Endothelial cell of umbilical vein (primary cell): ENCODE results near the gene PKNOX2. TPM values are rescaled to one million over a fixed set of nuclear protein-coding genes. Genes with fewer than 3 reads are reported as not detected.

Experiments
- BruUV-seq: library from RNA; stranded (reverse); fragments of 400-500 nt; replicated peaks from 2 replicates; lab custom pipeline; 2021; lab: Mats Ljungman, UMichigan
- CTCF ChIA-PET: fragments of 300-600, 350-600 bp; sonication (Branson Sonifier 250); formaldehyde crosslinking; loops from one replicate; lab custom pipeline; 2021; ENCODE audit warnings: antibody characterized with exemption, inconsistent platforms; lab: Charles Lee
- POLR2A ChIA-PET: fragments of 300-600, 350-600 bp; sonication (Branson Sonifier 250); formaldehyde crosslinking; loops from one replicate; lab custom pipeline; 2021; ENCODE audit warnings: antibody characterized with exemption, inconsistent platforms; lab: Charles Lee
- DNase-seq: peaks from one replicate; pipeline ENCODE4 v3.0.0-alpha.2; 2011; ENCODE audit warnings: low read depth, low spot score
- FAIRE-seq: peaks from 2 replicates; lab custom pipeline; 2011; peaks lifted over from hg19 to GRCh38; lab: Jason Lieb, UNC
- H2AFZ ChIP-seq: 2 replicates; pipeline ENCODE4 v1.6.0; 2012; ENCODE audit warnings: low read depth, low read length, control low read depth, inconsistent platforms
- H3K27ac ChIP-seq: 2 replicates; pipeline ENCODE4 v1.5.1; 2011; ENCODE audit warnings: low read depth, mild to moderate bottlenecking, control low read depth, low read length, moderate library complexity; ENCODE audit not compliant: insufficient read depth
- H3K27me3 ChIP-seq, 2 experiments: 2 replicates each; pipeline versions ENCODE4 v1.6.0 to v1.6.1; 2011; ENCODE audit warnings: low read length in 2 of 2, mixed read lengths in 1 of 2; ENCODE audit not compliant: control insufficient read depth in 2 of 2, insufficient read depth in 2 of 2
- H3K36me3 ChIP-seq, 2 experiments: 2 replicates in 1 of 2; 3 replicates in 1 of 2; pipeline ENCODE4 v1.5.1; 2011; ENCODE audit warnings: low read length in 2 of 2, mild to moderate bottlenecking in 1 of 2, moderate library complexity in 1 of 2; ENCODE audit not compliant: control insufficient read depth in 2 of 2, insufficient read depth in 2 of 2; ENCODE audit errors: extremely low read depth in 1 of 2
- H3K4me1 ChIP-seq: 3 replicates; pipeline ENCODE4 v1.5.1; 2011; ENCODE audit warnings: mild to moderate bottlenecking, low read length; ENCODE audit not compliant: control insufficient read depth, insufficient read depth; ENCODE audit errors: extremely low read depth
- H3K4me2 ChIP-seq: 2 replicates; pipeline ENCODE4 v1.6.1; 2011; ENCODE audit warnings: low read length, control low read depth, mixed read lengths; ENCODE audit not compliant: insufficient read depth
- H3K4me3 ChIP-seq, 3 experiments: fragments of 200-600 bp in 1 of 3; sonication (generic), shearing (Covaris generic) in 1 of 3; replicated peaks in 1 of 3; 2 replicates each; pipeline ENCODE4 v1.5.1; 2011 to 2016; ENCODE audit warnings: control low read depth in 3 of 3, low read length in 3 of 3, mild to moderate bottlenecking in 2 of 3, inconsistent platforms in 1 of 3, low read depth in 1 of 3, moderate library complexity in 1 of 3; ENCODE audit not compliant: insufficient read depth in 1 of 3
- H3K79me2 ChIP-seq: 2 replicates; pipeline ENCODE4 v1.6.0; 2012; ENCODE audit warnings: low read length, inconsistent platforms; ENCODE audit not compliant: control insufficient read depth, insufficient read depth
- H3K9ac ChIP-seq: replicated peaks from 2 replicates; pipeline ENCODE3; 2011; ENCODE audit warnings: low read length, control low read depth; ENCODE audit not compliant: insufficient read depth; ENCODE audit errors: extremely low read depth
- H3K9me1 ChIP-seq: replicated peaks from 3 replicates; pipeline ENCODE4 v1.6.0; 2011; ENCODE audit warnings: mild to moderate bottlenecking, low read length; ENCODE audit not compliant: control insufficient read depth, insufficient read depth; ENCODE audit errors: extremely low read depth
- H3K9me3 ChIP-seq: replicated peaks from 2 replicates; pipeline ENCODE4 v1.5.1; 2012; ENCODE audit warnings: low read length, inconsistent platforms; ENCODE audit not compliant: control insufficient read depth, insufficient read depth
- H4K20me1 ChIP-seq: replicated peaks from 2 replicates; pipeline ENCODE3; 2011; ENCODE audit warnings: mild to moderate bottlenecking, low read length; ENCODE audit not compliant: control insufficient read depth, insufficient read depth; ENCODE audit errors: extremely low read depth
- EZH2 ChIP-seq: IDR thresholded peaks from 2 replicates; pipeline ENCODE4 v1.6.1; 2012; ENCODE audit warnings: borderline replicate concordance, low read depth, mild to moderate bottlenecking, moderate library complexity, low read length, inconsistent platforms; ENCODE audit not compliant: severe bottlenecking
- FOS ChIP-seq: IDR thresholded peaks from 2 replicates; pipeline ENCODE4 v1.6.1; 2011; ENCODE audit warnings: mild to moderate bottlenecking, low read length, moderate library complexity, borderline replicate concordance; ENCODE audit not compliant: insufficient read depth
- GATA2 ChIP-seq: IDR thresholded peaks from 2 replicates; pipeline ENCODE4 v1.7.0; 2011; ENCODE audit warnings: low read depth, mild to moderate bottlenecking, moderate library complexity, mixed read lengths, low read length; ENCODE audit not compliant: insufficient read length, insufficient read depth
- JUN ChIP-seq: IDR thresholded peaks from 2 replicates; pipeline ENCODE4 v1.6.1; 2011; ENCODE audit warnings: borderline replicate concordance, low read depth; ENCODE audit not compliant: insufficient read length, insufficient read depth
- MAX ChIP-seq: IDR thresholded peaks from 2 replicates; pipeline ENCODE4 v1.6.1; 2011; ENCODE audit not compliant: insufficient read depth, insufficient read length
- MYC ChIP-seq: IDR thresholded peaks from one replicate; pipeline ENCODE4 v1.6.1; 2011; ENCODE audit warnings: mild to moderate bottlenecking, low read depth, low read length
- POLR2A ChIP-seq: IDR thresholded peaks from 2 replicates; pipeline ENCODE4 v1.6.1; 2012; ENCODE audit warnings: low read depth, mild to moderate bottlenecking, control low read depth, low read length
- POLR2AphosphoS5 ChIP-seq: IDR thresholded peaks from 2 replicates; pipeline ENCODE4 v1.6.1; 2012; ENCODE audit warnings: low read depth, mild to moderate bottlenecking, control low read depth, low read length, moderate library complexity; ENCODE audit not compliant: insufficient read depth
- dilution Hi-C: fragments of 300-500 bp; cut with MboI; formaldehyde crosslinking; loops from one replicate; pipeline ENCODE4 v1.15.0; 2019; ENCODE audit warnings: low sequenced_read_pairs; ENCODE audit not compliant: extremely low pct_ligation_motif_present
- intact Hi-C: fragments of 100-400 bp; cut with micrococcal nuclease; formaldehyde crosslinking; loops from one replicate; pipeline ENCODE4 v1.10.0; 2022
- polyA plus RNA-seq, 4 experiments: library from polyadenylated mRNA; depleted of rRNA in 3 of 4; stranded (reverse) in 3 of 4; unstranded in 1 of 4; fragments of >200 nt; gene quantifications; 2 replicates each; pipeline versions ENCODE4 v1.2.1 to v1.2.3, GENCODE V29; 2011 to 2012; ENCODE audit warnings: missing spikeins in 1 of 4
- total RNA-seq: library from RNA; stranded (reverse); gene quantifications from 2 replicates; pipeline ENCODE4 v1.2.3, GENCODE V29; 2021
- TF ChIP-seq, protein P1 (sequence below), 2 donors: IDR thresholded peaks; 1 replicate in 1 of 2; 2 replicates in 1 of 2; pipeline ENCODE4 v1.5.1; 2011; ENCODE audit warnings: low read length in 2 of 2, mild to moderate bottlenecking in 2 of 2, moderate library complexity in 2 of 2, control low read depth in 1 of 2, inconsistent platforms in 1 of 2, low read depth in 1 of 2; ENCODE audit not compliant: insufficient read depth in 1 of 2; ENCODE audit errors: extremely low read depth in 1 of 2

The PKNOX2 gene
- total and polyA plus RNA-seq, 2 donors (not counting 3 experiments of a cell fraction or from before 2014, with no cell fraction given), result 0.11 to 0.91 TPM

DNA sequence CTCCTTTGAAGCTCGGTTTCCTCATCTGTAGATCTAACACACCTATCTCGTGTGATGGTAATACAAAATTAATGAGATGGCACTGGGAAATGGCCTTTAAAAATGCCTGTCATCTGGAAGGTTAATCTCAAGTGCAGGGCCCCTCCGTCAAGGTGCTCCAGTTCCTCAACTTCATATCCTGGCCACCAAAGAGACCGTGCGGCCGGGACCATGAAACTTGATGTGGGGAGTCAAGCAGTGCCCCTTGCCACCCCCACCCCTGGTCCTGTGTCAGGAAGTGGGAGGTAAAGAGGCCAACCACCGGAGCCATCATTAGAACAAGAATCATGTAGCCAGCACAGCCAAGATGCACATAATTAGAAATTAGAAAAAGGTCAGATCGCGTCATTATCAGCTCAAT is 223.3 kb downstream of the PKNOX2 start:
- CTCF ChIA-PET, result interaction anchor here (0.7 to 2.4 kb wide), 6 partner anchors 9 to 297 kb away, joined by 3 to 8 read pairs (median 3); no protein-coding TSS in a partner anchor
- Histone ChIP-seq H3K9ac (no peak overlapping the region), H3K9me3 (no peaks in the 10 kb centered on the region), H3K27ac (no peak overlapping the region), H2AFZ (no peak overlapping the region), H3K36me3 (no peaks in the 10 kb centered on the region), H3K79me2 (no peaks in the 10 kb centered on the region), H3K4me2 (no peak overlapping the region), H3K4me3 (no peak overlapping the region), H3K4me1 (peaks cover 18% of the 10 kb centered on the region), H3K27me3 (peaks cover 0 to 2% of the 10 kb centered on the region in 2 experiments), H3K9me1 (no peaks in the 10 kb centered on the region), H4K20me1 (no peaks in the 10 kb centered on the region)
- DNase-seq, result no peak
- dilution Hi-C loops, result no loop called here
- BruUV-seq, result no TSS peak
- TF ChIP-seq MYC (no peak), JUN (no peak), FOS (no peak), GATA2 (no peak)
- TF ChIP-seq, protein P1, sequence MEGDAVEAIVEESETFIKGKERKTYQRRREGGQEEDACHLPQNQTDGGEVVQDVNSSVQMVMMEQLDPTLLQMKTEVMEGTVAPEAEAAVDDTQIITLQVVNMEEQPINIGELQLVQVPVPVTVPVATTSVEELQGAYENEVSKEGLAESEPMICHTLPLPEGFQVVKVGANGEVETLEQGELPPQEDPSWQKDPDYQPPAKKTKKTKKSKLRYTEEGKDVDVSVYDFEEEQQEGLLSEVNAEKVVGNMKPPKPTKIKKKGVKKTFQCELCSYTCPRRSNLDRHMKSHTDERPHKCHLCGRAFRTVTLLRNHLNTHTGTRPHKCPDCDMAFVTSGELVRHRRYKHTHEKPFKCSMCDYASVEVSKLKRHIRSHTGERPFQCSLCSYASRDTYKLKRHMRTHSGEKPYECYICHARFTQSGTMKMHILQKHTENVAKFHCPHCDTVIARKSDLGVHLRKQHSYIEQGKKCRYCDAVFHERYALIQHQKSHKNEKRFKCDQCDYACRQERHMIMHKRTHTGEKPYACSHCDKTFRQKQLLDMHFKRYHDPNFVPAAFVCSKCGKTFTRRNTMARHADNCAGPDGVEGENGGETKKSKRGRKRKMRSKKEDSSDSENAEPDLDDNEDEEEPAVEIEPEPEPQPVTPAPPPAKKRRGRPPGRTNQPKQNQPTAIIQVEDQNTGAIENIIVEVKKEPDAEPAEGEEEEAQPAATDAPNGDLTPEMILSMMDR (IDR thresholded peaks at IDR 0.05; ENCODE audit: extremely low read depth in 1 of 2, insufficient read depth in 1 of 2, low read depth in 1 of 2, low read length in 2 of 2), result no peak
- POLR2A ChIA-PET, result no interaction called here
- intact Hi-C loops, result no loop called here
- no peak for FAIRE-seq

- dilution Hi-C loops (no loop called here), intact Hi-C loops (no loop called here)
- no peaks in the 10 kb centered on the region for H3K9me3 ChIP-seq
- H3K9ac ChIP-seq, result no peak overlapping the region
- H3K27me3 ChIP-seq, result peaks cover 0 to 2% of the 10 kb centered on the region in 2 experiments
- no peak for FAIRE-seq
- H3K4me1 ChIP-seq, result peaks cover 18% of the 10 kb centered on the region
- H4K20me1 ChIP-seq, result no peaks in the 10 kb centered on the region
- CTCF ChIA-PET, result interaction anchor here (1.0 to 2.4 kb wide), 4 partner anchors 8 to 36 kb away, joined by 3 to 8 read pairs (median 6); no protein-coding TSS in a partner anchor
- H3K36me3 ChIP-seq, result no peaks in the 10 kb centered on the region
- no peak overlapping the region for H3K4me2 ChIP-seq
- no TSS peak for BruUV-seq
- TF ChIP-seq JUN, result no peak
- no peak for TF ChIP-seq POLR2AphosphoS5
- no peak for TF ChIP-seq GATA2
- TF ChIP-seq FOS, result no peak
- TF ChIP-seq MYC, result no peak
- TF ChIP-seq EZH2, result no peak
- no peak for TF ChIP-seq POLR2A
- no peak for TF ChIP-seq MAX
- TF ChIP-seq, protein P1 (IDR thresholded peaks at IDR 0.05; ENCODE audit: extremely low read depth in 1 of 2, insufficient read depth in 1 of 2, low read depth in 1 of 2, low read length in 2 of 2), result no peak
- no peak overlapping the region for H3K27ac ChIP-seq
- DNase-seq, result no peak
- H3K79me2 ChIP-seq, result no peaks in the 10 kb centered on the region
- no peak overlapping the region for H2AFZ ChIP-seq
- no peaks in the 10 kb centered on the region for H3K9me1 ChIP-seq
- POLR2A ChIA-PET, result no interaction called here
- no peak overlapping the region for H3K4me3 ChIP-seq
These were observed 224.1 kb downstream of the PKNOX2 start for GRCh38 chr11:125388611-125389010.
